ENCODE results near the gene FUBP1.
"Not testable (repeated sequence)": the region's sequence is repeated elsewhere in the genome, so short reads cannot be mapped to it uniquely, and the experiment has no call there.

FUBP1 gene

DNA sequence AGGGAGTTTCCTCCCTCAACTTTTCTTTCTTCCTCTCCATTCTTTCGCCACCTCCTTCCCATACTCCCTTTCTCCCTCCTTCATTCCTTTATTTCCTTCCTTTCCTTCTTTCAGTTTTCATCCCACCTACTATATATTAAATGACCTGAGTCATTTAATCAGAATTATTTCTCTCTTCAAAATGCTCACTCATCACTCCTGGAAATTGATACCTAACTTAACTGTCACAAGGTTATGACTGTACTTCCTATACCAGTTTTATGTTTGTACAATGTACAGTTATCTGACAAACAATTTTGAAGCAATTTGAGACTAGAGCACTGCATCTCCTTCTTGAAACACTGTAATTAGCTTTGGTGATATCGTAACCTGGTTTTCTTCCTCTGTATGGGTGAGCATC lies 49.1 kb downstream of the FUBP1 start:
- Histone ChIP-seq H3K27ac (no peak overlapping the region), H3K4me3 (no peak overlapping the region)
- TF ChIP-seq, protein P1, sequence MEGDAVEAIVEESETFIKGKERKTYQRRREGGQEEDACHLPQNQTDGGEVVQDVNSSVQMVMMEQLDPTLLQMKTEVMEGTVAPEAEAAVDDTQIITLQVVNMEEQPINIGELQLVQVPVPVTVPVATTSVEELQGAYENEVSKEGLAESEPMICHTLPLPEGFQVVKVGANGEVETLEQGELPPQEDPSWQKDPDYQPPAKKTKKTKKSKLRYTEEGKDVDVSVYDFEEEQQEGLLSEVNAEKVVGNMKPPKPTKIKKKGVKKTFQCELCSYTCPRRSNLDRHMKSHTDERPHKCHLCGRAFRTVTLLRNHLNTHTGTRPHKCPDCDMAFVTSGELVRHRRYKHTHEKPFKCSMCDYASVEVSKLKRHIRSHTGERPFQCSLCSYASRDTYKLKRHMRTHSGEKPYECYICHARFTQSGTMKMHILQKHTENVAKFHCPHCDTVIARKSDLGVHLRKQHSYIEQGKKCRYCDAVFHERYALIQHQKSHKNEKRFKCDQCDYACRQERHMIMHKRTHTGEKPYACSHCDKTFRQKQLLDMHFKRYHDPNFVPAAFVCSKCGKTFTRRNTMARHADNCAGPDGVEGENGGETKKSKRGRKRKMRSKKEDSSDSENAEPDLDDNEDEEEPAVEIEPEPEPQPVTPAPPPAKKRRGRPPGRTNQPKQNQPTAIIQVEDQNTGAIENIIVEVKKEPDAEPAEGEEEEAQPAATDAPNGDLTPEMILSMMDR (IDR thresholded peaks at IDR 0.05) = no peak
- no peak for DNase-seq (ENCODE audit: low spot score)

DNA sequence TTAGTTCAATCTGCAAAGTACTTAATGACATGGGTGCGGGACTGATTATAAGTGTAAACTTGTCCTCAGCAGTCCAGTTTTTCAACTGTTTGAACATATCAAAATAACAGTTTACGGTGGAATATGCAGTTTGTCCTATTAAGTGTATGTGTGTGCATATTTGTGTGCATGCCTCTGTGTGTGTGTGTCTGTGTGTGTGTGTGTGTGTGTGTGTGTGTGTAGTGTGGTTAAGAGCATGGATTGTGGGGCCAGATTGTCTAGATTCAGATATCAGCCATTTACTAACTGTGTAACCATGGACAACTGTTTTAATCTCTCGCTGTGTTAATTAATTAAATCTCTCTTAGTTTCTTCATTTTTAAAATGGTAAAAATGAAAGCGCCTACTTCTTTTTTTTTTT lies 51.5 kb downstream of the FUBP1 start:
- H3K27ac ChIP-seq = no peak overlapping the region
- TF ChIP-seq, protein P1 (IDR thresholded peaks at IDR 0.05) = no peak
- H3K4me3 ChIP-seq = no peak overlapping the region
- DNase-seq (ENCODE audit: low spot score) = no peak

DNA sequence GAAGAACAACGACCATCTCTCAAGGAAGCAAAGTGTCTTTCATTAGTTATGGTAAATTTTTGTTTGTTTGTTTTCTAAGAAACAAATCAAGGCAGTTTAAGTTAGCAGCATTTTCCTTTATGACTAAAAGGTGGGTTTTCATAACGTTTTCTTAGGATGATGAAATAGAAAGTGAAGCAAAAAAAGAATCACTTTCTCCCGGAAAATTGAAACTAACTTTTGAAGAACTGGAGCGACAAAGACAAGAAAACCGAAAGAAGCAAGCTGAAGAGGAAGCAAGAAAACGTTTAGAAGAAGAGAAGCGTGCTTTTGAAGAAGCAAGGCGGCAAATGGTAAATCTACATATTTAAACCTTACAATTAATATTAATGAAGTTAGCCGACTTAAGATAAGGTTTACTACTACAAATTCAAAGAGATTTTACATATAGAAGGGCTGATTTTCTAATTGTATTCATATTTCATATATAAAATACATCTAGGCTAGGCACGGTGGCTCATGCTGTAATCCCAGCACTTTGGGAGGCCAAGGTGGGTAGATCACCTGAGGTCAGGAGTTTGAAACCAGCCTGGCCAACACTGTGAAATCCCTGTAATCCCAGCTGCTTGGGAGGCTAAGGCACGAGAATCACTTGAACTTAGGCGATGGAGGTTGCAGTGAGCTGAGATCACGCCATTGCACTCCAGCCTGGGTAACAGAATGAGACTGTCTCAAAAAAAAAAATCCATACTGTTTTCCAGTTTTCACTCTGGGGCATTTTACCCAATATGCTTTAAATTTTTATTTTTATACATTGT lies 52.1 kb downstream of the FUBP1 start:
- DNase-seq (ENCODE audit: low spot score) = no peak
- H3K27ac ChIP-seq = no peak overlapping the region
- no peak overlapping the region for H3K4me3 ChIP-seq
- TF ChIP-seq, protein P1 (IDR thresholded peaks at IDR 0.05) = no peak

DNA sequence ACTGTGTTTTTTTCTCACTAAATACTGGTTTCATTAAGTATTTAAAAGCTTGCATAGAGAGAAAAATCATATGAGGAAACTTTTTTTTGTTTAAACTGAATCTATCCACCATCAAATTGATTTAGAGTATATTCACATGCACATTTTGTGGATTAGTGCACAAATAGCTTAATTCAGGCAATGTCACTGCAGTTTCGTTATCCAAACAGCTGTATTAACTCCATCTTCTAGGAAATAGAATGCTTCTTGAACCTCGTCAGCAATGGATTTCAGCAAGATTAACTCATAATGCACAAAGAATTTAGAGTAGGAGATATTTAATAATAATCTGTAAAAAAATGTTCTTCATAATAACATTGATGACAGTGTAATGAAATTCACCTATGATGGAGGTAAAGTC lies 52.9 kb downstream of the FUBP1 start:
- DNase-seq (ENCODE audit: low spot score) = no peak
- Histone ChIP-seq H3K4me3 (no peak overlapping the region), H3K27ac (no peak overlapping the region)
- TF ChIP-seq, protein P1 (IDR thresholded peaks at IDR 0.05) = no peak

DNA sequence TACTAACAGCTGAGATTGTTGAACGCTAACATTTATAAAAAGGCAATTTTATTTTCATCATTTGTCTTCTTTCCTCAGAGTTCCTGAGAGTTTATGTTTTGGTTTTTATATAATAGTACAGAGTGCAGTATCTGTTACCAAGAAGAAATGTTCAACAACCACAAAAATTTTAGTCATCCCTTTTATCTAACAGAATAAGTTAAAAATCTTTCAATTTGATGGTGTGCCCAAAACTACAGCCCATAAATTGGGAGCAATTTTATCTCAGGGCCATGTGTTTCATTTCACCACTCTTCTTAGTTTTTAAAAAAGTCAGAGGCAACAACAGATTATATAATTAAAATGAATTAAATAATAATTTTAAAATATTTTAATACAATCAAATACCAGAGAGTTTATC lies 53.4 kb downstream of the FUBP1 start:
- DNase-seq (ENCODE audit: low spot score) = no peak
- TF ChIP-seq, protein P1 (IDR thresholded peaks at IDR 0.05) = no peak
- H3K4me3 ChIP-seq = no peak overlapping the region
- H3K27ac ChIP-seq = no peak overlapping the region

DNA sequence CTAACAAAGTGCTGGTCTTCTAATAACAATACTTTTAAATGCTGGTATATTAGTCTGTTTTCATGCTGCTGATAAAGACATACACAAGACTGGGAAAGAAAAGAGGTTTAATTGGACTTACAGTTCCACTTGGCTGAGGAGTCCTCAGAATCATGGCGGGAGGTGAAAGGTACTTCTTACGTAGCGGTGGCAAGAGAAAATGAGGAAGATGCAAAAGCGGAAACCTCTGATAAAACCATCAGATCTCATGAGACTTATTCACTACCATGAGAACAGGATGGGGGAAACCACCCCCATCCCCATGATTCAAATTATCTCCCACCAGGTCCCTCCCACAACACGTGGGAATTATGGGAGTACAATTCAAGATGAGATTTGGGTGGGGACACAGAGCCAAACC lies 60.0 kb downstream of the FUBP1 start:
- not testable (repeated sequence) for H3K27ac ChIP-seq; H3K4me3 ChIP-seq; DNase-seq (ENCODE audit: low spot score)

DNA sequence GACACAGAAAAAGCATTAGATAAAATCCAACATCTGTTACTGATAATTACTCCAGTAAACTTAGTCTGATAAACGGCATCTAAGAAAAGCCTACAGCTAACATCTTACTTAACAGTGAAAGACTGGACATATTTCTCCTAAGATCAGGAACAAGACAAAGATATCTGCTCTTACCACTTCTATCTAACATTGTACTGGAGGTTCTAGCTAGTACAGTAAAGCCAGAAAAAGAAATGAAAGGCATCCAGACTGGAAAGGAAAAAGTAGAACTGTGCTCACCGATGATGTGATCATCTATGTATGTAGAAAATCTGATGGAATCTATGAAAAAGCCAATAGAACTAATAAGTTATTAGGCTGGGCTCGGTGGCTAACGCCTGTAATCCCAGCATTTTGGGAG lies 68.8 kb downstream of the FUBP1 start:
- Histone ChIP-seq H3K27ac (no peak overlapping the region), H3K4me3 (no peak overlapping the region)
- DNase-seq (ENCODE audit: low spot score) = no peak
- TF ChIP-seq, protein P1 (IDR thresholded peaks at IDR 0.05) = no peak
